ENCODE data around the gene HRCT1. TPM values are rescaled to one million over a fixed set of nuclear protein-coding genes. Genes with fewer than 3 reads are reported as not detected.

HRCT1 gene
- total and polyA plus RNA-seq, 2 donors (not counting 1 experiment from before 2014, with no cell fraction given), result not detected

DNA sequence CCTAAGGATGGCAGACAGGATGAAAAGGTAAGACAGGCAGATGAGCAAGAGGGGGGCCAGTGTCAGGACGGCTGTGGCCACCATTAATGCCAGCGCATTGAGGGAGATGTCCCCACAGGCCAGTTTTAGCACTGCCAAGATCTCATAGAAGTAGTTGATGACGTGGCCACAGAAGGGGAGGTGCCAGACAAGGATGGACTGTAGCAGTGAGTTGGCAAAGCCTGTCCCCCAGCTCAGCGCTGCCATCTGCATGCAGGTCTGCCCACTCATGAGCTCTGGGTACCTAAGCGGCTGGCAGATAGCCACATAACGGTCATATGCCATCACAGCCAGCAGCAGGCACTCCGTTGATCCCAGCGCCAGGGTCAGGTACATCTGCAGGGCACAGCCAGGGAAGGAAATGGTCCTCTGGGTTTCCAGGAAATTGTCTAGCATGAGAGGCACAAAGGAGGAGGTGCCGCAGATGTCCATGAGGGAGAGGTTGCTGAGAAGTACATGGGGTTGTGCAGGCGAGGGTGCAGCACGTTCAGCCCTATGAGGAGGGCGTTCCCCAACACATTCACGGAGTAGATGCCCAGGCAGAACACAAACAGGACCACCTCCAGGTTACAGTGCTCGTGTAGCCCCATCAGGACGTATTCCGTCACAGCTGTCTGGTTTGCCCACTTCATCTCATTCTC lies 46.6 kb upstream of the HRCT1 start:
- H3K9me3 Mint-ChIP-seq (ENCODE audit: insufficient read depth), result no peaks in the 10 kb centered on the region
- Histone ChIP-seq H3K36me3 (replicated peaks in 1 of 2; ENCODE audit: control extremely low read depth in 1 of 2, control insufficient read depth in 1 of 2, extremely low read depth in 1 of 2, insufficient read depth in 2 of 2, low read length in 1 of 2) (no peaks in the 10 kb centered on the region), H3K9me3 (ENCODE audit: control extremely low read depth in 1 of 3, control insufficient read depth in 2 of 3, insufficient read depth in 1 of 3, low read length in 2 of 3) (no peaks in the 10 kb centered on the region), H2AFZ (ENCODE audit: insufficient read depth, low read depth, low read length, poor library complexity, severe bottlenecking) (no peak overlapping the region), H3K4me1 (ENCODE audit: control insufficient read depth in 2 of 2, insufficient read depth in 2 of 2, low read length in 2 of 2) (no peaks in the 10 kb centered on the region), H3K27me3 (replicated peaks in 1 of 4; ENCODE audit: control extremely low read depth in 1 of 4, control insufficient read depth in 3 of 4, insufficient read depth in 4 of 4, low read length in 3 of 4) (peaks cover 0 to 12% (median 3%) of the 10 kb centered on the region in 4 experiments), H4K20me1 (ENCODE audit: control insufficient read depth, insufficient read depth, low read length, poor library complexity, severe bottlenecking) (no peaks in the 10 kb centered on the region), H3K27ac (ENCODE audit: low read length in 2 of 2) (no peak overlapping the region), H3K4me3 (ENCODE audit: control extremely low read depth in 1 of 5, extremely low read depth in 1 of 5, insufficient read depth in 1 of 5, low read depth in 2 of 5, low read length in 4 of 5) (no peak overlapping the region), H3K4me2 (replicated peaks; ENCODE audit: low read depth, low read length, poor library complexity, severe bottlenecking) (no peak overlapping the region), H3K79me2 (ENCODE audit: control insufficient read depth, insufficient read depth, low read length) (no peaks in the 10 kb centered on the region), H3K9ac (ENCODE audit: low read length) (no peak overlapping the region)
- no peak overlapping the region for H3K27ac Mint-ChIP-seq
- ChIA-PET CTCF (interaction anchor here (0.9 to 4.0 kb wide), 7 partner anchors 9 to 69 kb away, joined by 3 to 17 read pairs (median 4); no protein-coding TSS in a partner anchor), POLR2A (no interaction called here)
- peaks cover 22% of the 10 kb centered on the region for H3K27me3 Mint-ChIP-seq
- no peak overlapping the region for H3K4me3 Mint-ChIP-seq
- TF ChIP-seq, protein P1, sequence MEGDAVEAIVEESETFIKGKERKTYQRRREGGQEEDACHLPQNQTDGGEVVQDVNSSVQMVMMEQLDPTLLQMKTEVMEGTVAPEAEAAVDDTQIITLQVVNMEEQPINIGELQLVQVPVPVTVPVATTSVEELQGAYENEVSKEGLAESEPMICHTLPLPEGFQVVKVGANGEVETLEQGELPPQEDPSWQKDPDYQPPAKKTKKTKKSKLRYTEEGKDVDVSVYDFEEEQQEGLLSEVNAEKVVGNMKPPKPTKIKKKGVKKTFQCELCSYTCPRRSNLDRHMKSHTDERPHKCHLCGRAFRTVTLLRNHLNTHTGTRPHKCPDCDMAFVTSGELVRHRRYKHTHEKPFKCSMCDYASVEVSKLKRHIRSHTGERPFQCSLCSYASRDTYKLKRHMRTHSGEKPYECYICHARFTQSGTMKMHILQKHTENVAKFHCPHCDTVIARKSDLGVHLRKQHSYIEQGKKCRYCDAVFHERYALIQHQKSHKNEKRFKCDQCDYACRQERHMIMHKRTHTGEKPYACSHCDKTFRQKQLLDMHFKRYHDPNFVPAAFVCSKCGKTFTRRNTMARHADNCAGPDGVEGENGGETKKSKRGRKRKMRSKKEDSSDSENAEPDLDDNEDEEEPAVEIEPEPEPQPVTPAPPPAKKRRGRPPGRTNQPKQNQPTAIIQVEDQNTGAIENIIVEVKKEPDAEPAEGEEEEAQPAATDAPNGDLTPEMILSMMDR (IDR thresholded peaks at IDR 0.05), result no peak
- no peak for TF ChIP-seq EZH2 (IDR thresholded peaks at IDR 0.05; ENCODE audit: borderline replicate concordance, insufficient read depth, low read depth, low read length, poor library complexity, severe bottlenecking)
- no peaks in the 10 kb centered on the region for H3K4me1 Mint-ChIP-seq
- peak; percentile 45 for DNase-seq
- ATAC-seq (ENCODE audit: low read depth), result peak; percentile 76
- WGBS (ENCODE audit: insufficient coverage), result 69% methylated on average over 15 of the region's 16 CpGs
- intact Hi-C loops (cut with micrococcal nuclease), result no loop called here

DNA sequence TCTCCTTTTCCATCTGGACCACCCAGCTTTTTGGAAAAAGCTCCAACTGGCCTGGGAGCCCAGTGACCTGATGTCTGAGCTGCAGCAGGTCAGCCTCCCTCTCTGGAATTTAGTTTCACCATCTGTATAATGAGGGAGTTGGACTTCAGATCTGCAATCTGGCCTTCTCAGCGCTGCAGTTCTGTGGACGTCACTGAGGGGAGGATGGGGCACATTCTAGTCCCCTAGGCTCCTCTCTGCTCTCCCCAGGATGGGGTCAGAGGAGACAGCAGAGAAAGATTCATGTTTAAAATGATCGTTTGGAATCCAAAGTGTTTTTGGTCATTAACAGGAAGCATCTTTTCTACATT lies 46.0 kb upstream of the HRCT1 start:
- H3K79me2 ChIP-seq (ENCODE audit: control insufficient read depth, insufficient read depth, low read length), result no peaks in the 10 kb centered on the region
- ChIA-PET CTCF (interaction anchor here (0.9 to 4.0 kb wide), 6 partner anchors 8 to 70 kb away, joined by 3 to 17 read pairs (median 5); no protein-coding TSS in a partner anchor), POLR2A (no interaction called here)
- no peak overlapping the region for H2AFZ ChIP-seq (ENCODE audit: insufficient read depth, low read depth, low read length, poor library complexity, severe bottlenecking)
- H3K9me3 ChIP-seq (ENCODE audit: control extremely low read depth in 1 of 3, control insufficient read depth in 2 of 3, insufficient read depth in 1 of 3, low read length in 2 of 3), result no peaks in the 10 kb centered on the region
- intact Hi-C loops (cut with micrococcal nuclease), result no loop called here
- H3K4me1 ChIP-seq (ENCODE audit: control insufficient read depth in 2 of 2, insufficient read depth in 2 of 2, low read length in 2 of 2), result no peaks in the 10 kb centered on the region
- H3K27ac ChIP-seq (ENCODE audit: low read length in 2 of 2), result no peak overlapping the region
- H3K4me2 ChIP-seq (replicated peaks; ENCODE audit: low read depth, low read length, poor library complexity, severe bottlenecking), result no peak overlapping the region
- Mint-ChIP-seq H3K4me3 (no peak overlapping the region), H3K9me3 (ENCODE audit: insufficient read depth) (no peaks in the 10 kb centered on the region), H3K27ac (no peak overlapping the region), H3K27me3 (peaks cover 22% of the 10 kb centered on the region), H3K4me1 (no peaks in the 10 kb centered on the region)
- H3K36me3 ChIP-seq (replicated peaks in 1 of 2; ENCODE audit: control extremely low read depth in 1 of 2, control insufficient read depth in 1 of 2, extremely low read depth in 1 of 2, insufficient read depth in 2 of 2, low read length in 1 of 2), result no peaks in the 10 kb centered on the region
- WGBS (ENCODE audit: insufficient coverage), result 80% methylated on average over 1 of the region's 3 CpGs
- TF ChIP-seq EZH2 (IDR thresholded peaks at IDR 0.05; ENCODE audit: borderline replicate concordance, insufficient read depth, low read depth, low read length, poor library complexity, severe bottlenecking), result no peak
- TF ChIP-seq, protein P1 (IDR thresholded peaks at IDR 0.05), result no peak
- DNase-seq (no peak), ATAC-seq (ENCODE audit: low read depth) (no peak)
- peaks cover 0 to 12% (median 3%) of the 10 kb centered on the region in 4 experiments for H3K27me3 ChIP-seq (replicated peaks in 1 of 4; ENCODE audit: control extremely low read depth in 1 of 4, control insufficient read depth in 3 of 4, insufficient read depth in 4 of 4, low read length in 3 of 4)
- no peak overlapping the region for H3K4me3 ChIP-seq (ENCODE audit: control extremely low read depth in 1 of 5, extremely low read depth in 1 of 5, insufficient read depth in 1 of 5, low read depth in 2 of 5, low read length in 4 of 5)
- H3K9ac ChIP-seq (ENCODE audit: low read length), result no peak overlapping the region
- no peaks in the 10 kb centered on the region for H4K20me1 ChIP-seq (ENCODE audit: control insufficient read depth, insufficient read depth, low read length, poor library complexity, severe bottlenecking)
